ENCODE measurements around the gene MYBPC3.
"Not testable (repeated sequence)": the region's sequence is repeated elsewhere in the genome, so short reads cannot be mapped to it uniquely, and the experiment has no call there.

MYBPC3 gene

GRCh38 chr11:47338396-47339241, 13.9 kb downstream of the MYBPC3 start:
- DNase-seq (ENCODE audit: low read depth, low spot score), result no peak

- DNase-seq (ENCODE audit: low read depth, low spot score), result no peak
Measured at GRCh38 chr11:47337229-47337924, 15.1 kb downstream of the MYBPC3 start.

- no peak for DNase-seq (ENCODE audit: low read depth, low spot score)
Measured at GRCh38 chr11:47336595-47336994, 15.9 kb downstream of the MYBPC3 start.

- no peak for DNase-seq (ENCODE audit: low read depth, low spot score)
Measured at GRCh38 chr11:47335733-47336132, 16.8 kb downstream of the MYBPC3 start.

GRCh38 chr11:47334699-47335411, 17.6 kb downstream of the MYBPC3 start:
- DNase-seq (ENCODE audit: low read depth, low spot score), result not testable (repeated sequence)

GRCh38 chr11:47333886-47334443, 18.5 kb downstream of the MYBPC3 start:
- no peak for DNase-seq (ENCODE audit: low read depth, low spot score)

- DNase-seq (ENCODE audit: low read depth, low spot score), result no peak
Measured at GRCh38 chr11:47333526-47333845, 19.0 kb downstream of the MYBPC3 start.

GRCh38 chr11:47332791-47333525, 19.5 kb downstream of the MYBPC3 start:
- DNase-seq (ENCODE audit: low read depth, low spot score), result no peak

- no peak for DNase-seq (ENCODE audit: low read depth, low spot score)
Measured at GRCh38 chr11:47332303-47332711, 20.2 kb downstream of the MYBPC3 start.

GRCh38 chr11:47331454-47332302, 20.8 kb downstream of the MYBPC3 start:
- DNase-seq (ENCODE audit: low read depth, low spot score), result no peak

GRCh38 chr11:47329987-47330931, 22.2 kb downstream of the MYBPC3 start:
- DNase-seq (ENCODE audit: low read depth, low spot score), result no peak

GRCh38 chr11:47329431-47329986, 23.0 kb downstream of the MYBPC3 start:
- no peak for DNase-seq (ENCODE audit: low read depth, low spot score)

- DNase-seq (ENCODE audit: low read depth, low spot score), result no peak
Measured at GRCh38 chr11:47328449-47329390, 23.8 kb downstream of the MYBPC3 start.

- DNase-seq (ENCODE audit: low read depth, low spot score), result no peak
Measured at GRCh38 chr11:47327949-47328348, 24.6 kb downstream of the MYBPC3 start.

GRCh38 chr11:47327025-47327424, 25.5 kb downstream of the MYBPC3 start:
- DNase-seq (ENCODE audit: low read depth, low spot score), result no peak

GRCh38 chr11:47326198-47326597, 26.3 kb downstream of the MYBPC3 start:
- DNase-seq (ENCODE audit: low read depth, low spot score), result no peak

GRCh38 chr11:47325271-47326041, 27.0 kb downstream of the MYBPC3 start:
- no peak for DNase-seq (ENCODE audit: low read depth, low spot score)
